ENCODE measurements around the gene RPS19BP1.

RPS19BP1 gene

GRCh38 chr22:39558950-39559349 lies 26.4 kb upstream of the RPS19BP1 start:
- no peak for TF ChIP-seq CTCF (IDR thresholded peaks at IDR 0.05; ENCODE audit: low read depth, low read length)
- DNase-seq (ENCODE audit: extremely low read depth, low read depth): no peak

- TF ChIP-seq CTCF (IDR thresholded peaks at IDR 0.05; ENCODE audit: low read depth, low read length): no peak
- no peak for DNase-seq (ENCODE audit: extremely low read depth, low read depth)
Measured at GRCh38 chr22:39558254-39558727, 25.7 kb upstream of the RPS19BP1 start.

GRCh38 chr22:39556970-39557841 lies 24.7 kb upstream of the RPS19BP1 start:
- TF ChIP-seq CTCF (IDR thresholded peaks at IDR 0.05; ENCODE audit: low read depth, low read length): peak; percentile 1; the same call in 1 of the 2 replicates
- no peak for DNase-seq (ENCODE audit: extremely low read depth, low read depth)

GRCh38 chr22:39554151-39554550 lies 21.6 kb upstream of the RPS19BP1 start:
- DNase-seq (ENCODE audit: extremely low read depth, low read depth): no peak
- TF ChIP-seq CTCF (IDR thresholded peaks at IDR 0.05; ENCODE audit: low read depth, low read length): no peak

GRCh38 chr22:39553429-39553828 lies 20.9 kb upstream of the RPS19BP1 start:
- TF ChIP-seq CTCF (IDR thresholded peaks at IDR 0.05; ENCODE audit: low read depth, low read length): no peak
- no peak for DNase-seq (ENCODE audit: extremely low read depth, low read depth)

- no peak for TF ChIP-seq CTCF (IDR thresholded peaks at IDR 0.05; ENCODE audit: low read depth, low read length)
- no peak for DNase-seq (ENCODE audit: extremely low read depth, low read depth)
Measured at GRCh38 chr22:39547587-39547947, 15.0 kb upstream of the RPS19BP1 start.

- no peak for TF ChIP-seq CTCF (IDR thresholded peaks at IDR 0.05; ENCODE audit: low read depth, low read length)
- no peak for DNase-seq (ENCODE audit: extremely low read depth, low read depth)
Measured at GRCh38 chr22:39546889-39547586, 14.5 kb upstream of the RPS19BP1 start.

All from AG09319 (cell line).